IMR-90 (cell line): ENCODE results near the gene C1GALT1. TPM values are rescaled to one million over a fixed set of nuclear protein-coding genes. Genes with fewer than 3 reads are reported as not detected.

ENCODE experiments used
- ATAC-seq: fragments of 200-7000 bp; cut with Tn5 transposase; 2 replicates; pipeline ENCODE4 v1.9.1; 2020; ENCODE audit warnings: low read depth, mild to moderate bottlenecking, moderate library complexity
- BruUV-seq: library from RNA; stranded (reverse); fragments of 400-500 nt; replicated peaks from 2 replicates; lab custom pipeline; 2021; lab: Mats Ljungman, UMichigan
- CTCF ChIA-PET: fragments of 300-600 bp; formaldehyde crosslinking; extraction: SDS; loops from one replicate; lab custom pipeline; 2021; ENCODE audit warnings: antibody characterized with exemption; lab: Yijun Ruan, JAX
- POLR2A ChIA-PET: fragments of 300-600 bp; sonication (Branson Sonifier 250); formaldehyde crosslinking; loops from one replicate; lab custom pipeline; 2022; ENCODE audit warnings: antibody characterized with exemption; ENCODE audit not compliant: unreplicated experiment; lab: Charles Lee
- DNase-seq: peaks from one replicate; pipeline ENCODE4 v3.0.0; 2013
- H2AFZ ChIP-seq: replicated peaks from 2 replicates; pipeline ENCODE3; 2013; ENCODE audit warnings: low read length, mild to moderate bottlenecking; ENCODE audit not compliant: poor library complexity
- H2AK5ac ChIP-seq: 2 replicates; pipeline ENCODE4 v1.6.1; 2013; ENCODE audit warnings: low read depth, low read length, inconsistent platforms
- H2AK9ac ChIP-seq: replicated peaks from 2 replicates; pipeline ENCODE3; 2013; ENCODE audit warnings: mild to moderate bottlenecking, low read depth, low read length, moderate library complexity; ENCODE audit not compliant: poor library complexity
- H2BK120ac ChIP-seq: 2 replicates; pipeline ENCODE4 v1.6.1; 2013; ENCODE audit warnings: low read depth, low read length, inconsistent platforms
- H2BK15ac ChIP-seq: 3 replicates; pipeline ENCODE4 v1.6.1; 2013; ENCODE audit warnings: low read depth, low read length, inconsistent platforms
- H2BK20ac ChIP-seq: 2 replicates; pipeline ENCODE4 v1.6.1; 2013; ENCODE audit warnings: low read depth, mild to moderate bottlenecking, inconsistent platforms, low read length, moderate library complexity
- H2BK5ac ChIP-seq: 2 replicates; pipeline ENCODE4 v1.6.1; 2013; ENCODE audit warnings: mild to moderate bottlenecking, low read depth, low read length, inconsistent platforms; ENCODE audit not compliant: poor library complexity, severe bottlenecking
- H3K14ac ChIP-seq: replicated peaks from 2 replicates; pipeline ENCODE4 v1.6.1; 2013; ENCODE audit warnings: low read depth, low read length, inconsistent platforms
- H3K18ac ChIP-seq: 2 replicates; pipeline ENCODE4 v1.6.1; 2013; ENCODE audit warnings: low read depth, low read length, control low read depth
- H3K23ac ChIP-seq: 2 replicates; pipeline ENCODE4 v1.6.1; 2013; ENCODE audit warnings: low read depth, low read length, inconsistent platforms
- H3K27ac ChIP-seq: 2 replicates; pipeline ENCODE4 v1.5.1; 2013; ENCODE audit warnings: mild to moderate bottlenecking, control low read depth, low read length; ENCODE audit not compliant: insufficient read depth
- H3K27me3 ChIP-seq: 2 replicates; pipeline ENCODE4 v1.6.1; 2013; ENCODE audit warnings: low read length; ENCODE audit not compliant: control insufficient read depth, insufficient read depth
- H3K36me3 ChIP-seq: 2 replicates; pipeline ENCODE4 v1.6.1; 2013; ENCODE audit warnings: low read length, mixed read lengths; ENCODE audit not compliant: control insufficient read depth, insufficient read depth
- H3K4ac ChIP-seq: 2 replicates; pipeline ENCODE4 v1.6.1; 2013; ENCODE audit warnings: low read depth, low read length, inconsistent platforms
- H3K4me1 ChIP-seq: 2 replicates; pipeline ENCODE4 v1.6.1; 2013; ENCODE audit warnings: low read length, mixed read lengths; ENCODE audit not compliant: control insufficient read depth, insufficient read depth
- H3K4me2 ChIP-seq: 2 replicates; pipeline ENCODE4 v1.6.1; 2013; ENCODE audit warnings: low read depth, mild to moderate bottlenecking, control low read depth, low read length, moderate library complexity
- H3K4me3 ChIP-seq: 2 replicates; pipeline ENCODE4 v1.5.1; 2013; ENCODE audit warnings: low read depth, mild to moderate bottlenecking, control low read depth, low read length, moderate library complexity; ENCODE audit not compliant: insufficient read depth
- H3K56ac ChIP-seq: 2 replicates; pipeline ENCODE4 v1.6.1; 2013; ENCODE audit warnings: low read length, inconsistent platforms; ENCODE audit not compliant: insufficient read depth; ENCODE audit errors: extremely low read depth
- H3K79me1 ChIP-seq, 2 experiments: 2 replicates each; pipeline ENCODE4 v1.6.1; 2013; ENCODE audit warnings: low read length in 2 of 2, inconsistent platforms in 1 of 2, low read depth in 1 of 2
- H3K9ac ChIP-seq: 2 replicates; pipeline ENCODE4 v1.6.1; 2013; ENCODE audit warnings: low read depth, low read length, control low read depth
- H3K9me1 ChIP-seq: 2 replicates; pipeline ENCODE4 v1.6.1; 2013; ENCODE audit warnings: low read length, inconsistent platforms; ENCODE audit not compliant: insufficient read depth
- H3K9me3 ChIP-seq: 2 replicates; pipeline ENCODE4 v1.6.1; 2013; ENCODE audit warnings: low read length; ENCODE audit not compliant: control insufficient read depth, insufficient read depth
- H4K20me1 ChIP-seq: 2 replicates; pipeline ENCODE4 v1.6.1; 2013; ENCODE audit warnings: low read length, inconsistent platforms; ENCODE audit not compliant: insufficient read depth
- H4K5ac ChIP-seq: 2 replicates; pipeline ENCODE4 v1.6.1; 2013; ENCODE audit warnings: mild to moderate bottlenecking, low read depth, low read length, control low read depth
- H4K8ac ChIP-seq, 2 experiments: 2 replicates each; pipeline ENCODE4 v1.6.1; 2013; ENCODE audit warnings: low read depth in 2 of 2, low read length in 2 of 2, control low read depth in 1 of 2, inconsistent platforms in 1 of 2
- H4K91ac ChIP-seq: 2 replicates; pipeline ENCODE4 v1.6.1; 2013; ENCODE audit warnings: low read depth, low read length, inconsistent platforms; ENCODE audit not compliant: insufficient read depth
- BHLHE40 ChIP-seq: fragments of 150-350 bp; IDR thresholded peaks from 2 replicates; pipeline ENCODE4 v1.6.1; 2016; ENCODE audit warnings: mild to moderate bottlenecking, low read depth, low read length
- FOS ChIP-seq: fragments of 150-350 bp; IDR thresholded peaks from 2 replicates; pipeline ENCODE4 v1.6.1; 2016; ENCODE audit warnings: low read depth, low read length
- NFE2L2 ChIP-seq: fragments of 150-350 bp; IDR thresholded peaks from 2 replicates; pipeline ENCODE4 v1.6.1; 2016; ENCODE audit warnings: low read depth, mild to moderate bottlenecking, low read length
- POLR2A ChIP-seq: IDR thresholded peaks from 2 replicates; pipeline ENCODE4 v1.6.1; 2012; ENCODE audit warnings: mild to moderate bottlenecking, low read depth, low read length
- RAD21 ChIP-seq: IDR thresholded peaks from 2 replicates; pipeline ENCODE4 v1.6.1; 2012; ENCODE audit warnings: low read length, improper control_type of control experiment
- RCOR1 ChIP-seq: IDR thresholded peaks from 2 replicates; pipeline ENCODE4 v1.6.1; 2012; ENCODE audit warnings: mild to moderate bottlenecking, low read length, improper control_type of control experiment; ENCODE audit not compliant: insufficient replicate concordance
- SMC3 ChIP-seq: fragments of 150-350 bp; IDR thresholded peaks from 2 replicates; pipeline ENCODE4 v1.6.1; 2016; ENCODE audit warnings: low read depth, mild to moderate bottlenecking, antibody characterized with exemption, low read length, moderate library complexity
- WGBS, 2 experiments: methylation state at CpG; one replicate each; pipeline versions ENCODE4 v1.1.5 to v1.1.7; 2013; ENCODE audit warnings: missing lambda C conversion rate in 2 of 2; ENCODE audit not compliant: insufficient read length in 1 of 2; ENCODE audit errors: extremely low coverage in 2 of 2; 5-methylcytosine and 5-hydroxymethylcytosine counted together
- dilution Hi-C: fragments of 300-500 bp; cut with HindIII; formaldehyde crosslinking; loops from one replicate; pipeline ENCODE4 v1.14.3; 2018; ENCODE audit warnings: low sequenced_read_pairs; ENCODE audit not compliant: unreplicated experiment
- in situ Hi-C: fragments of 300-500 bp; cut with MboI; formaldehyde crosslinking; loops from 3 replicates; pipeline ENCODE4 v1.14.3; 2019; ENCODE audit warnings: low sequenced_read_pairs, inconsistent platforms, mixed read lengths
- intact Hi-C: fragments of 100-400 bp; cut with micrococcal nuclease; formaldehyde crosslinking; loops from 2 replicates; pipeline ENCODE4 v1.10.0; 2022
- polyA plus RNA-seq, 3 experiments: library from polyadenylated mRNA; depleted of rRNA; stranded (reverse); fragments of >200 nt; gene quantifications; 2 replicates each; pipeline ENCODE4 v1.2.3, GENCODE V29; 2012; ENCODE audit warnings: low replicate concordance in 1 of 3
- total RNA-seq: library from RNA; depleted of rRNA; stranded (reverse); fragments of >200 nt; gene quantifications from 2 replicates; pipeline ENCODE4 v1.2.3, GENCODE V29; 2012

The C1GALT1 gene
- total and polyA plus RNA-seq, 2 of the 4 experiments (the other 2 are of a cell fraction) = 11.6 to 12.2 TPM

GRCh38 chr7:7290429-7291122, 108.2 kb downstream of the C1GALT1 start:
- TF ChIP-seq POLR2A (no peak), FOS (no peak), NFE2L2 (no peak), SMC3 (no peak), RAD21 (no peak), BHLHE40 (no peak), RCOR1 (no peak)
- intact Hi-C loops (no loop called here), dilution Hi-C loops (no loop called here), in situ Hi-C loops (no loop called here)
- Histone ChIP-seq H2AK5ac (no peak overlapping the region), H3K4me1 (no peaks in the 10 kb centered on the region), H2AFZ (no peak overlapping the region), H3K9me1 (no peaks in the 10 kb centered on the region), H2BK120ac (no peak overlapping the region), H4K91ac (no peak overlapping the region), H3K56ac (no peak overlapping the region), H3K9me3 (no peaks in the 10 kb centered on the region), H3K9ac (no peak overlapping the region), H4K8ac (no peak overlapping the region), H3K27me3 (no peaks in the 10 kb centered on the region), H3K27ac (no peak overlapping the region), H3K4me3 (no peak overlapping the region), H2AK9ac (no peak overlapping the region), H3K79me1 (no peaks in the 10 kb centered on the region), H2BK20ac (no peak overlapping the region), H3K14ac (no peak overlapping the region), H4K5ac (no peak overlapping the region), H3K18ac (no peak overlapping the region), H3K4ac (no peak overlapping the region), H4K20me1 (no peaks in the 10 kb centered on the region), H3K4me2 (no peak overlapping the region), H3K23ac (no peak overlapping the region), H2BK15ac (no peak overlapping the region), H3K36me3 (no peaks in the 10 kb centered on the region), H2BK5ac (no peak overlapping the region)
- DNase-seq (no peak), ATAC-seq (no peak)
- ChIA-PET POLR2A (no interaction called here), CTCF (interaction anchor here (1.2 kb wide), 1 partner anchor 9 kb away, joined by 3 read pairs; no protein-coding TSS in a partner anchor)
- BruUV-seq = no TSS peak
- no CpG with 5 or more reads among the region's 5 CpGs for WGBS, 2 experiments
